Measurements from ENCODE around the gene FBXW8.

The FBXW8 gene

DNA sequence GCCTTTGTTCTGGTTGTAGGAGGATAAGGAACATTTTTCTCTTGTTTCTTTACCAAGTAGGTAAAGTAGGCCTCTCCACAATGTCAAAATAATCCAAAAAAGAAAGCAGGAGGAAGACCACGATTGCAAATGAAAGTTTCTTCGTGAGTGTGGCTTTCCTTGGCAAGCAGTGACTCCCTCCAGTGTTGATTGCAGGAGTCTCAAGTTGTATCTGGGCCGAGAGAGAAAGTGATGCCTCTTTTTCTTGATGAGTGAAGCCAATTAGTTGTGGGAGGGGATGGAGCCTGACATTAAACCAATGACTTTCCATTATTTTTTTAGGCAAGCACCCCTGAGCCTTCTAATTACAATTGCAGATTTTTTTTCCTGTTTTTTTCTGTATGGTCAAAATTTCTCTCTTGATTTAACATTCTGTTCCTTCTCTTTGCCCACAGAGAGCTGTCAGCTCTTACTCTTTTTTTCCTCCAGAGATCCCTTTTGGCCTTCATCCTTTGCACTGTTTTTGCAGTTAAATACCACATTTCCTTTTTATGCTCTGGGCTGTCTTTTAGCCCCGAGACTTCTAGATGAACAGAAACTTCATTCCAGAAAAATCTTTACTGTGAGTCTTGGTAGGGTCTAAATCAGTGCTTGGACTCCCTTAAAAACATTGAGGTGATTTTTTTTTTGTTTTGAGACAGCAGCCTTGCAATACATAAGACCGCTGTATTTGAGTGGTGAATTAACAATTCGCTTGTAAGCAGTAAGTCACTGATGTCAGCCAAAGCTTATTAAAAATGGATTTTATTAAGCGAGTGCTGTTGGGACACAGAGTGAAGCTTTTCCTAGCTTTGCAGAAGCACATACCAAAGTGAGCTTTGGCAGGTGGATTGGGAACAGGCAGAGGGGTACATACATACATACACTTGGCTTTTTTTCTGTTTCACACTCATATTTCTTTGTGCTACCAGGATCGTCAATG lies 15.8 kb downstream of the FBXW8 start:
- DNase-seq, result peak; percentile 39

DNA sequence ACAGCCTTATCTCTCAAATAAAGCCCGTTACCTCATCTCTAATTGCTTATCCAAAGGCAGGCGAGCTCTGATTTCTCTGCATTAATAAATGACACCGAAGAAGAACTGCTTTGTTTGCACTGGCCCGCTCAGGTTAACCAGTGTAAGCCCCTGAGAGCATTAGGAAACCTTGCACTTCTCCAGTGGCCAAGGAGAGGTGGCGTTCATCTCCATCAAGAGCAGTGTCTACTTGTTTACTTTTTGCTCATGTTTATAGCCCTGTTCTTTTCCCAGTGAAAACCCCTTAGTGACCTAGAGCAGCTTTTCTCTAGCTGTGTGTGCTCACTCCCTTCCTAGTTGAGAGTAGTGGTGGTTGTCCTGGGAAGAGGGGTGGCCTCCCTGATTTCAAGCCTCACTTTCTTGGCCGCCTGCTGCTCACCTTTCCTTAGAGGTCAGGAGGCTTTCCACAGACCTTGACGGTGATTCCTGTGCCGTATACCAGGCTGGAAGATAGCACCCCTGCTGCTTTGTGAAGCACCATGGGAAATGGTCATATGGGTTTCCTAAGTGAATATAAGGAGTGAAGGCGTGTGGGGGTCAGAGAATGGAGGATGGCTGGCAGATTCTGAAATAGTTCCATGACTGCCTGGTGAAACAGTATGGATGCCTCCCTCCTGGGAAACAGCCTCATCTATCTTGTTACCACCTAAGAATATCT lies 16.6 kb downstream of the FBXW8 start:
- no peak for DNase-seq

DNA sequence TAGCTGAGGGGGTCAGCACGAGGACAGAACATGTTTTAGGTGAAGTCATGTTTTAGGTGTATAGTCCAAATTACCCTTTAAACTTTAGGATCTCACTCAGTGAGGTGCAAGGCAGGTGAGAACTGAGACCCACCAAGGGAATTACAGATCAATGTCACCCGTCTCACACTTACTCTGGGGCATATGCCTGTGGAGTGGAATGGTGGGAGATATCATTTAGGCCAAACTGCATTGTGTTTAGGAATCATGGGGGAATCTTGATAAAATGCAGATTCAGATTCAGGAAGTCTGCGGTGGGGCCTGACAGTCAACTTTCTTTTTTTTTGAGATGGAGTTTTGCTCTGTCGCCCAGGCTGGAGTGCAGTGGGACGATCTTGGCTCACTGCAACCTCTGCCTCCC lies 17.8 kb downstream of the FBXW8 start:
- no peak for DNase-seq

DNA sequence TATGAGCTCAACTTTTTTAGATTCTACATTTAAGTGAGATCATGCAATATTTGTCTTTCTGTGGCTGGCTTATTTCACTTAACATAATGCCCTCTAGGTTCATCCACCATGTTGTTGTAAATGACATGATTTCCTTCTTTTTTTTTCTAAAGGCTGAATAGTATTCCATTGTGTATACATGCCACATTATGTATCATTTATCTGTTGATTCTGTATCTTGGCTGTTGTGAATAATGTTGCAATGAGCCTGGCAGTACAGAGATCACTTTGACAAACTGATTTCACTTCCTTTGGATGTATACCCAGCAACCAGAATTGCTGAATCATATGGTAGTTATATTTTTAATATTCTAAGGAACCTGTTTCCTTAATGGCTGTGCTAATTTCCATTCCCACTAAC lies 19.1 kb downstream of the FBXW8 start:
- no peak for DNase-seq

DNA sequence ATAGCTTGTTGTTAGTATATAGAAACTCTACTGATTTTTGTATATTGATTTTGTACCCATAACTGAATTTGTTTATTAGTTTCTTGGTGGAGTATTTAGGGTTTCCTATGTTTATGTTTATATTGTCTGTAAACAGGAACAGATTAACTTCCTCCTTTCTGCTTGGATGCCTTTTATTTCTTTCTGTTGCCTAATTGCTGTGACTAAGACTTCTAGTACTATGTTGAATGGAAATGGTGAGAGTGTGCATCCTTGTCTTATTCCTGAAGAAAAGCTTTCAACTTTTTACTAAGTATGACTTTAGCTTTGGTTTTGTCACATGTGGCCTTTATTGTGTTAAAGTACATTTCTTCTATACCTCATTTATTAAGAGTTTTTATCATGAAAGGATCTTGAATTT lies 20.9 kb downstream of the FBXW8 start:
- DNase-seq, result no peak

DNA sequence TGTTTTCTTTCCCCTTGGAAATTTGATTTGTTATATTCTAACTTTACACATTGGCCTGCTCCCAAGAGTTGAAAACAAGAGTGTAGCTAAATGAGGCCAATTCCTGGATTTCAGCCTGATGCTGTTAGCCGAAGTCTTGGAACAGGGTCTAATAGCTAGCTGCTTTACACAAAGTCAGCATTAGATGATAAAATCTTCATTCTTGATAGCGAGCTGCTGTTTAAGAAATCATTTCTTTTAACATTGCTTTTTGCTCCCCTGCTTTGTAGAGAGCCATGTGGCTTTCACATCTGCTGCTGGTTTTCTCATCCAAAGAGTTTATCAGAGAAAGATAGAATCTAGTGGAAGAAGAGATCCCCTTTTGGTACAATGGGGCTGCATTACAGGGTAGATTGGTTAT lies 22.3 kb downstream of the FBXW8 start:
- DNase-seq, result peak; percentile 60

DNA sequence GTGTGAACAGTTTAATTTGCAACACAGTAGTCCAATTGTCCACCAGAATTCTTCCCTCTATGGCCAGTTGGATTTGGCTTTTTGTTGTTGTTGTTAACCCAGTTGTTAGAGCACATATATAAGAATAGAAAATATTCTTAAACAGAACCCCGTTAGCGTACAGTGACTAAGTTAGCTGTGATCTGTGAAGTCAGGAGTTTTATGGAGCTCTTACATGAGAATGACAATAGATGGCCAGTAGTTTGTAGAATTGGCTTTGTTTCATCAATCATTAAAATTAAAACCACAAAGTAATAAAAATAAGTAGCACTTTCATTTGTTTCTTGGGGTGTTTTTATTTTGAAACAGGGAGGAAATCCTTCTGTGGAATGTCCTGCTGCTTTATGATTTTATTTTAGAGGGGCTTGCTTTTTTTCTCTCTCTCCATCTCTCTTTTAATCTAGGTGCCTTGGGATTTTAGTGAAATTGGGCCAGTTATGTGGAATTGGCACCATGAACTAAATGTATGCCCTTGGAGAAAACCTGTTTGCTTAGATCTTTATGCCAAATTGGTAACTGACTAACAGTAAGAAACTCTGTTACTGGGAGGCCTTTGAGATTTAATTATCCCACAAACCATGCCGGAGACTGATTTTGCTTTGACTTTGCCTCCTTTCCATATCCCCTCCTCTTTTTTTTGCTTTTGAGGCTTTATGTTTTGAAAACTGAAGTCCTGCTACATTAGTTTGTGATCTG lies 22.9 kb downstream of the FBXW8 start:
- DNase-seq, result no peak

DNA sequence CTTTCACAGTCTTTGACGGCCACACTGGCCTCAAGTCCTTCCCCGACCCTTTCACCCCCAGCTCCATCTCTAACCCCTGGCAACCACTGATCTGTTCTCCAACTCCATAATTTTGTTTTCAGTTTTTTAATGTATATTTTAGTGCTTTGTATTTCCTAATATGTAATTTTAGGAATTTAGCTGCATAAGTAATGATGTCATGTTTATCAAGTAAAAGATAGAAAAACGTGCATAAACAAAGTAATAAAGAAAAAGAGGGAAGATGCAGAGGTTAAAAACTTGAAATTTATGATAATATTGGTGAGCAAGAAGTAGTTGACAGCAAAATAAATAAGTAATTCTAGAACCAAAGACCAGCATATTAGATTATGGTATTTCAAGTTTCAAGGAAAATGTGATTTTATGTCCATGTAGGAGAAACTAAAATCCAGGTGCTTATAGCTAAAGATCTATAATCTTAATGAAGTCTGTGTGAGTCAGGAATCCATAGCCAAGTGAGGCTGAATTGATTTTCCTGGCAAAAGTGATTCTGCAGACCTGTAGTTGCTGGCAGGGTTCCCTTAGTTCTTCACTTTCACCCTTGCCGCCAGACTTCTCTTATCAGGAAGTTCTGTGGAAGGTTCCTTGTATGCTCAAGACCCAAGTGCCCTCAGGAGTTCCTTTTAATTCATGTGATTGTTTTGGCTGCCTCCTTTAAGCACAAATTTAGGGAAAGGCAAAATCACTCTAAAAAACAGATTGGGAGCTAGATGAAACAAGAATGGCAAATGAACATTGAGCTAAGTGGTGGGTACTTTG lies 24.4 kb downstream of the FBXW8 start:
- DNase-seq, result no peak

DNA sequence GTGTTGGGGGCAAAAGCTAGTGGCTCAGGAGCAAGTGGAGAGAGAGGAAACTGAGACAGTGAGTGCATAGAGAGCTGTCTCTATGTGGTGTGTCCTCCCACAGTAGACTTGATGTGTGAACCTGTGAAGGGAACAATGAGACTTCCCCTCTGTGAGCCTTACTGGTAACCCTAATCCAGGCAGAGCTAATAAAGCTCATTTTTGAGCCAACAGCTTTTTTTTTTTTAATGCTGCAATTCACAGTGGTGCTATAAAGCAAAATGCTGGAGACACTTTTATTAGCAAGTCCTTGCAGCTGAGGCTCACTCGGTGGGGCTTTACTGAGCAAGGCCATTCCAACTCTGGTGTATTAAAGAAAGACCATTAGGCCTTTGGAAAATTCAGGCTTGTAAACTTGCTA lies 26.9 kb downstream of the FBXW8 start:
- no peak for DNase-seq

DNA sequence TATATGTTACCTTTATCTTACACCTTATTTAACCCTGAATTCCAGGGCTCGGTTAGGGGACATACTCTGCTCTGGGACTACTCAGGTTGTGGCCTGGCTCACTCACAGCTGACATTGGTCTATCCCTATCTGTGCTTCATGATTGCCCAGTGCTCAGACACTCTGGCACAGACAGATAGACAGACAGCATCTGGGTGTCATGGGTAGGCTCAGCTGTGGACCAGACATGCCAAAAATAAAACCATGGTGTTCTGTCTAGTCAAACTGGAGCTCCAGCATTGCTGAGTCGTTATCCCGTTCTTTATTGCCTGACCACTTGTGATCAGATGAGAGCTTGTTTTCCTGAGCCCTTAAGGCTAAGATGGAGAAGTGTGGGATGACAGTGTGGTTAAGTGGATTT lies 29.0 kb downstream of the FBXW8 start:
- no peak for DNase-seq

DNA sequence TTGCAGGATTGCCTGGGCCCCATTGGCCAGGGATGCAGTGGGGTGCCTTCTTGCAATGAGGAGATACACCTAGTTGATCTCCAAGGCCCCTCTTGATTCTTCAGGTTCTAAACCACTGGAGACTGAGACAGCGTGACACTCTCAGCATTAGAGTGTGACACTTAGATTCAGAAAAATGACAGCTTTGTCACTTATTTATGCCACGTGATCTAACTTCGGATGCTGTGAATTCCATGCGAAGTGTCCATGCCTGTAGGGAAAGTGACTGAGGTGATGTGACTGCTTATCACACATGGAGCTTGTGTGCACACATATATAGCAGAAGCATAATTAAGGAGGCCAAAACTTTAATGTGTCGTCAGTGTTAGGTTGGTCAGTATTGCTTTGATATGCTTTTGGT lies 30.4 kb downstream of the FBXW8 start:
- no peak for DNase-seq

DNA sequence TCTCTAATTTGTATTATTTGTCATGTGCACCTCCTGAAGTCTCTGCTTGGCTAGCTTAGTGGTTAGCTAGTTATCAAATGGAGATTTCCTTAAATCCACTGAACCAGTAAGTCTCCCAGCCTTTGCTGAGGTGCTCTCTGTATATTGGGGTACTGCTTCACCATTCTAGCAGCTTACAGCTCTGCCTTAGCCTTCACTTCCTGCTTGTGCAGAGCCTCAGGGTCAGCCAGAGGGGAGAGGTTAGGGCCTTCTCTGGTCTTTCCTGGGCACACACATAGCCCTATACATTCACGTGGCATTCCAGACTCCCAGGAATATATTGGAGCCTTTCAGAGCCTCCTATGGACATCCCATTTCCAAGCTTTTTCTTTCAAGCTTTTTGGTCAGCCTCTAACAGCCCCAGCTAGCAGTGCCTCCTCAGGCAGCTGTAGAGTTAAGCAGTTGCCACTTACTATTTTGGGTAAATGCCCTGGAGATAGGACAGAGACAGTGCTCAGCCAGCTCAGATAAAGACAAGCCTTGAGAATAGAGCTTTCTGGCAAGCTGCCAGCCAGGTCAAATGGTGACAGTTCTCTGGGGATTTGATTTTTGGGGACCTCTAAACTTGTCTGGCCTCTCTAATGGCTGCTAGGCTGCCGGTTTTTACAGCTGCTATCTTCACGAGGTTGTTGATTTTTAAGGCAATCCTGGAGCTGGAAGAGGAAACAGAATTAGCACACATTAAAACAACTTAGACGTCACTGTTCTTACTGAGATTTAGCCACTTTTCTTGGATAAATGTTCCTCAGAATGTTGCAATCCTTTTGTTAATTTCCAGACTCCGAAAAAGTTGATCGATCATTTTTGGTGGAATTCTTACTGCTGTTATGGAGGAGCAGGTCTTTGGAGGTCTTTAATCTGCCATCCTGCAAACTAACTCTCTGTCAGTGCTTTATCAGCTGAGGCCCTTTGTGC lies 32.9 kb downstream of the FBXW8 start:
- DNase-seq, result no peak

DNA sequence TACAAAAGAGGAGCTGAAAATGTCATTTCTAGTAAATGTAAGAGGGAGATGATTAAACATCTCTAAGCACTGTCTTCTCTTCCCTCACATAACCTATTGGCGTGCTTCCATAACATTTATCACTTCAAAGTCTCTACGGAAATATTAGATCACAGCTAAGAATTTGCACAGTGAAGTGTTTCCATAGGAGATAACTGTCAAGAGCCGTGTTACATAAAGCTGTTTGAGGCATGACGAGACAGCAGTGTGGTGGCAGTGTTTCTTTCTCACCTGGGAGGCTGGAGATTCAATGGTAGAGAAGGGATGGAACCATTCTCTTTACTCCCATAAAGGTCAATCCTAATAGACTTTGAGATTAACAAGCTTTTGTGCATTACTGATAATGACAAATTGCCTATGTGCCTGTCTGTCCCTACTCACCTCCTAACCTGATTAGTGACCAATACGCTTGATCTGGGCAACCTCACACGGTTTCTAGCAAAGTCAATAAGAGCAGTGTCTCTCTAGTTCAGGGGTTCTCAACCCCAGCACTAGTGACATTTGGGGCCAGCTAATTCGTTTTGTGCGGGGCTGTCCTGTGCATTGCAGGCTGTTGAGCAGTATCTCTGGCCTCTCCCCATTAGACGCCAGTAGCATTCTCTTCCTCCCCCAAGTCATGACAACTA lies 35.3 kb downstream of the FBXW8 start:
- no peak for DNase-seq

DNA sequence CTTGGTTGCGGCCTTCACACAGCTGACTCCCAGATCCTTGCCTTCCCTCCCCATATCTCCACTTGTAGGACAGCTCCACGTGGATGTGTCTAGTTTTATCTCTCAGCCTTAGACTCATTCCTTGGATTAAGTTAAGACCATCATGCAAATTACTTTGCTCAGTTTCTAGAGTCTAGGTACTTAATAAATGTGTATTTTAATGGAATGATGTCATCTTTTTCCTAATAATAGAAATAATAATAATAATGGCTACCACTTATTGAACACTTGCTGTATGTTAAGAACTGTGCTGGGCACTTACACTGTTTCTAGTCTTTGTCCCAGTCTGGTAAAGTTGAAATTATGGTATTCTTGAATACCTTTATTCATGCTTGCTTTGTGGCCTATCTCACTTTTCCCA lies 37.5 kb downstream of the FBXW8 start:
- DNase-seq, result no peak

DNA sequence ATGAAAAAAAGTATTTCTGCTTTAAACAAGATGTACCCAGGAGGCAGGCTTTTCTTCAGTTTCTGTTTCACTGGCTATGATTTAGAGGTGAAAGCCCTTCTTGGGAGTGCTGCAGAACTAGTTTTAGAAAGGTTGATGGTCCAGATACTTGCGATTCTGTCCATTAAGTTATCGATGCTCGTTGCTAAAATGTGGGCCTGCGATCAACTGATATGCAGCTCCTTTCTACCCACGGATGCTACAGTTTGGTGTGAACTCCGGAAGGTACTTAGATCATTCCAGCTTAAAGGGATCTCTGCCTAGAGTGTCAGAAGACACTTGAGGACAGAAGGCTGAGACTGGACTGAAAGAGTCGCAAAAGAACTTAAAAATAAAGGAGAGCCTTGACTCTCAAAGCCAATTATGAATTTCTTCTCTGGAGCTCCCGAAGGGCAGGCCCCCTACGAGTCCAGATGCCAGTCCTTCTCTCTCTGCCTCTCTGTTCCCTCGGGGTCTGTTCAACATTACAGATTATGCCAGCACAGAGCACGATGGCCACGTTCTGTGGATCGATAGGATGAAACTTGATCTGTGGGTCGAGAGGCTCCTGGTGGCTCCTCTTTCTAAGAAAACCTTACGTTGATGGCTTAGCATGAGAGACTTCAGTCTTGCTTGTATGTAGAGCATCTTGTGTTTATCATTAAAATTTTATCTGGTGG lies 40.0 kb downstream of the FBXW8 start:
- no peak for DNase-seq

DNA sequence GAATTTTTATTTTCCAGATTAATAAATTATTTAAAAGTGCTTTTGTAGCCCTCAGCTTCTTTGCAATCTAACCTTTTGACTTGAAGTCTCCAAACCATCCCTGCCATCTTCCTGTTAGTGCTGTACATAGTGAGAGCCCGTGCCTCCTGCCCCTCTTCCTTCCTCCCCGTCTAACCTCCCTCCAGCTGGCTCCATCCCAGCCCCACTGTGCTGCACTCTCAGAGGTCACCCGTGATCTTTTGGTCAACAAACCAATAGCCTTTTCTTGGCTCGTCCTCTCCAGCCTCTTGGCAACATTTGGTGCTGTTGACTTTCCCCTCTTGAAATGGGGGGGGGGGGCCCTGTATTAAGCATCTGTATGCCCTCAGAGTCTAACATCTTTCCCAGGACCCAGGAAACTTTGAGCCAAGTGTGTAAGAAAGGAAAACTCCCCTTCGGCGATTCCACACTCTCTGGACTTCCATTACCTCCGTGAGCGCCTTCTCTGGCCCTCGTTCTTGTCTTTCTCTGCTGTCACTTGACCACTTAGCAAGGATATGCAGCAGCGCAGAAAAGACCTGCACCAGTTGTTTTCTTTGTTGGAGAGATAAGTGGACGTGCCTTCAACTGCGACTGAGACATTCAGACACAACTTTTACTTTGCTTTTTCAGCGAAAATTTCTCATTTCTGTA lies 44.1 kb downstream of the FBXW8 start:
- DNase-seq, result no peak

DNA sequence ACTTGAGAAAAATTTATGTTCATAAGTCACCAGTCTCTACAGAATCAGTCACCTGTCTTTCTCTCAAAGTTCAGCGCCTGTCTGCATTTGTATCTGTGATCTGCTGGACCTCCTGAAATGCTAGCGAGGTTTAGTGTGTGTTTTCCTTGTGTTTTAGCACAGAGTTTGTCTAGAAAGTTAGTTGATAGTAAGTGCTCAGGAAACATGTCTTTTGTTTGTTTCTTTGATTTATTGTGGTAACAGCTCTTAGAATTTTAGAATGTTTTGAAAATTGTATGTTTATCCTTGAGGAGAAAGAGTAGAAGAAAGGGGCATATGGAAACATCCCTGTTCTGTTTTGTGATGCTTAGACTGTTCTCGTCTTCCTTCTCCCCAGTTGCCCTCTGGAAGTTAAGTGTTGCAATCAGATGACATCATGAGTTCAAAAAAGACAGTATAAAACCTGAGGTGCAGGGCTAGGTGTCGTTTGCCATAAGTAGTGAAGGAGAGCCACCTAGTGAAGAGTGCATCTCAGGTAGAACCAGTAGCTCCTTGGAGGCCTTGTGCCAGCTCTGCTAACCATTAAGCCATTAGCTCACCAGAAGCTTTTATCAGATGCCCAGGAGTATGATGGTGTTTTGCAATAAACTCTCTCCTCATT lies 44.8 kb downstream of the FBXW8 start:
- no peak for DNase-seq

DNA sequence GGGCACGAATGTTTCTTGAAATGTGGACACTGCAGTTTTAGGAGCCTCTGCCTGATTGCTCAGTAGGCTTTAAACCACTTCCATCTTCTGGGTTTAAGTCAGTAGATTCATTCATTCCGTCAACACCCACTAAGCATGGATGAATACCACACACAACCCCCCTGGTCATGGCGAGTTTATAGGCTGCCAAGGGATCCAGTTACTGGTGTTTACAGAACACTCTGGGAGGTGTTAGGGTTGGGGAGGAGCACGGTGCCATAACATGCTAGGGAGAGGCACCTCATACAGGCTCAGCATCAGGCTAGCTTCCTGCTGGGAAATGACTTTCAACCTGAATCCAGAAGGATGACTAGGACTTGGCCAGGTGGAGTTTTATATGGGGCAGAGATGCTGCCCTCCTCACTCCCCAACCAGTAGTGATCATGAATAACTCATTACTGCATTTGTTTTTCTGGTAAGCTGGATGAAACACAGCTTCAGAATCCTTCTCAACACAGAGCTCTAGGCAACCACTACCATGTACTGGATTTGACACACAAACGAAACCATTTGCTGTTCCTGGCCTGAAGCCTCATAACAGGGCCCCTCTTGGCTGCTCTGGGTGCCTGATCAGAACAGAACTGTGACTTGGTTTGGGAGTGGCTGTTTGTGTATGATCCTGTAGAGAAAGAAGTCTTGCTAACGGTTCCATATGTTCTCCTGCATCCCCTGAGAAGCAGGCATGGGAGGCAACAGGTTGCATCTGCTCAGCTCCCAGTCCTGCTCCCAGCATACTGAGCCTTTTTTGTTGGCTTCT lies 47.9 kb downstream of the FBXW8 start:
- DNase-seq, result peak; percentile 46

DNA sequence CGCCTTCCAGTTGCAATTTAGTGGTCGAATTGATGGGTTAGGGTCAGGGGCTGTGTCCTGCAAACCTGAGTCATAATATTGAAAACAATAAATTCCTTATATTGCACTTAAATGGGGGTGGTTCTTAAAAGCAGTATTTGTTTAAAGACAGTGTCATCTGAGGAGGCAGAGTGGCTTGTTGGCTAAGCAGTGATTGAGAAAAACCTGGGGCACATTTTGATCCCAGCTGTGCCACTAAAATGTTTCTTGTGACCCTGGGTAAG lies 48.4 kb downstream of the FBXW8 start:
- DNase-seq, result no peak

Data from right hindlimb (tissue), 1 donor.